HG02610 (cell line): ENCODE results near the gene RNF180.
"Not testable (repeated sequence)": the region's sequence is repeated elsewhere in the genome, so short reads cannot be mapped to it uniquely, and the experiment has no call there.

Experiments
- ATAC-seq: cut with Tn5 transposase; IDR thresholded peaks from one replicate; pipeline ENCODE4 v1.9.1; 2021; ENCODE audit warnings: mild to moderate bottlenecking, moderate library complexity; ENCODE audit not compliant: unreplicated experiment

Gene RNF180

GRCh38 chr5:64180661-64181343 lies 15.2 kb downstream of the RNF180 start:
- ATAC-seq, result no peak

GRCh38 chr5:64181440-64181839 lies 15.8 kb downstream of the RNF180 start:
- ATAC-seq, result no peak

DNA sequence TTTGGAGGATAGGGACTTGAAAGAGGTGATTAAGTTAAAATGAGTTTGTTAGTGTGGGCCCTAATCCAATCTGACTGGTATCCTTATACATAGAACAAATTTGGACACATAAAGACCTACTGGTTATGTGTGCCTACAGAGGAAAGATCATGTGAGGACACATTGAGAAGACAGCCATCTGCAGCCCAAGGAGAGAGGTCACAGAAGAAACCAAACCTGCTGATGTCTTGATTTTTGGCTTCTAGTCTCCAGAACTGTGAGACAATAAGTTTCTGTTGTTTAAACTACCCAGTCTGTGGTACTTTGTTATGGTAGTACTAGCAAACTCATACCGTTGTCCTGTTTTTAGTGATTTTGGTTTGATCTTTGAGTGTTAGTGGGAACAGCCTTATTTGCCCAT lies 18.3 kb downstream of the RNF180 start:
- no peak for ATAC-seq

DNA sequence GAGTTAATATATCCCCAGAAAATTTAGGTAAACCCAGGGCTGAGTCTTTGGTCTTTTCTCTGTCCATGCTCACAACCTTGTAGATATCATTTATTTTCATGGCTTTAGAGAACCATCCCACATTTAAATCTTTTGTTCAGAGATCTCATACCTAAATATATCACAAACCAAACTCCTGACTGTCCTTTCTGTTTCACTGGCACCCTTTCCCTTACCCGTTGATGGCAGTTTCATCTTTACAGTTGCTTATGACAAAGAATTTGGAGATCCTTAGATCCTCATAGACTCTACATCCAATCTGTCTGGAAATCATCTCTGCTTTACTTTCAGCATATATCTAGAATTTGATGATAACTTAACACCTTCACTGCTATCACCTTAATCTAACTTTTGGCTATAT lies 19.2 kb downstream of the RNF180 start:
- no peak for ATAC-seq

DNA sequence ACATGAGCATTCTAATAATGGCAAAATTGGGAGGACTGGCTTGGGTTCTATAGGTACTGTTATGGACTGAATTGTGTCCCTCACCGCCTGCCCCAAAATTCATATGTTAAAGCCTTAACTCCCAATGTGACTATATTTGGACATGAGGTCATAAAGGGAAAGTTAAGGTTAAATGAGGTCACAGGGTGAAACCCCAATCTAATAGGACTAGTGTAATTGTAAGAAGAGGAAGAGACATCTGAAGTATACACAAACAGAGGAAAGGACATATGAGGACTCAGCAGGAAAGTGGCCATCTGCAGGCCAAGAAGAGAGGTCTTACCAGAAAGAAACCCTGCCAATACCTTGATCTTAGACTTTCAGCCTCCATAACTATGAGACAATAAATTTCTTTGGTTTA lies 23.1 kb downstream of the RNF180 start:
- ATAC-seq, result no peak

GRCh38 chr5:64190562-64191306 lies 25.1 kb downstream of the RNF180 start:
- no peak for ATAC-seq

GRCh38 chr5:64195981-64196380 lies 30.3 kb downstream of the RNF180 start:
- ATAC-seq, result no peak

DNA sequence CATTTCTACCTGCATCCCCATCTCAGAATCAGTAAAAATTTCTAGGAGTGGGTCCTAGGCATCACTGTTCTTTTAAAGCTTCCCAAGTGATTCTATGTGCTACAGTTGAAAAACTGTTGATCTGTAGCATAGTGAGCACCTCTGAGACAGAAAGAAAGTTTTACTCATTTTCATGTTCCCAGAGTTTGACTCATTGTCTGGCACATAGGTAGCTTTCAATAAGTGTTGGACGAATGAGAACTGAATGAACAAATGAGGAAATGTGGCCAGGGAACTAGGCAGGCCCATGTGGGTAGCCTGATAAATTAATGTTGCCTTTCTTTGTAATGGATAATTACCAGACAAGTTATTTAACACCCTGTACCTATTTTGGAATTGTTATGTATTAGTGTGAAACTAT lies 33.8 kb downstream of the RNF180 start:
- ATAC-seq, result no peak

DNA sequence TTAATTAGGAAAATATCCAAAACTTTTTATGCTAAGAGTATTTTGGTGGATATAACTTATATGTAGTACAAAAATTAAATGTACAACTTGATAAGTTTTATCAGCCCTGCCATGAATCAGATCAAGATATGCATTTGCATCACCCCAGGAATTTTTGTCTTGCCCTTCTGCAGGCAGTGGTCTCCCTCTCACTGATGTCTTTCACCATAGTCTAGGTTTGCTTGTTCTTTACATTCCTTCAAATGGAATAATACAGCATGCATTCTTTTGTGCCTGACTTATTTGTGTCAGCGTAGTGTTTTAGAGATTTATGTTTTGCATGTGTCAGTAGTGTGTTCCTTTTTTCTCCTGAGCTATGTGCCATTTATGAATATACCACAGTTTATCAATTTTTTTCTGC lies 36.4 kb downstream of the RNF180 start:
- ATAC-seq, result no peak

DNA sequence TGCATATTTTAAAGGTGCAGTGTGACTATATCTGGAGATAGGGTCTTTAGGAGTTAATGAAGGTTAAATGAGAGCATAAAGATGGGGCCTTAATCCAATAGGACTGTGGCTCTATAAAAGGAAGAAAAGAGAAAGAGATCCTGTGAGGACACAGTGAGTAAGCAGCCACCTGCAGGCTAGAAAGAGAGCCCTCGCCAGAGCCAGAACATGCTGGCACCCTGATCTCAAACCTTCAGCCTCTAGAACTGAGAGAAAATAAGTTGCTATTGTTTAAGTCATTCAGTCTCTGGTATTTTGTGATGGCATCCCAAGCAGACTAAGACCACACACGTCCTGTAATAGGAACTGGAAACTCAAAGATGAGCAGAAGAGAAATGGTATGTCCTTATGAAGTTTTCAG lies 41.0 kb downstream of the RNF180 start:
- ATAC-seq, result no peak

GRCh38 chr5:64207978-64208377 lies 42.3 kb downstream of the RNF180 start:
- ATAC-seq, result no peak

DNA sequence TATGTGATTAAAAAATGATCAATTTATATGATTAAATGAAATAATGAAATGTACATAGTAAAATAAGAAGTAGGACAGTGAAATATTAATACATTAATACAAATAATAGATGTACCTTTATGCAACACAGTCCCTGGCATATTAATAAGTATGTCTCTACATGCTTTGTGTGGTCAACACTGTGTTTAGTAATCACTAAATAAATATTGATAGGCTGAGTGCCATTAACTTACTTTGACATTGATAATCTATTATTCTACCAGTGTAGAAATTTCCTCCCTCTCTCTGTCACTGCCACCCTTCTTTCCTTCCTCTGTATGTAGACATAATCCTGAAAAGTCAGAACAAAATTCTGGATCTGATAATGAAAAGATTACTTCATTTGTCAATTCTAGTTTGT lies 43.7 kb downstream of the RNF180 start:
- no peak for ATAC-seq

- no peak for ATAC-seq
These were observed 45.2 kb downstream of the RNF180 start for GRCh38 chr5:64210866-64211265.

DNA sequence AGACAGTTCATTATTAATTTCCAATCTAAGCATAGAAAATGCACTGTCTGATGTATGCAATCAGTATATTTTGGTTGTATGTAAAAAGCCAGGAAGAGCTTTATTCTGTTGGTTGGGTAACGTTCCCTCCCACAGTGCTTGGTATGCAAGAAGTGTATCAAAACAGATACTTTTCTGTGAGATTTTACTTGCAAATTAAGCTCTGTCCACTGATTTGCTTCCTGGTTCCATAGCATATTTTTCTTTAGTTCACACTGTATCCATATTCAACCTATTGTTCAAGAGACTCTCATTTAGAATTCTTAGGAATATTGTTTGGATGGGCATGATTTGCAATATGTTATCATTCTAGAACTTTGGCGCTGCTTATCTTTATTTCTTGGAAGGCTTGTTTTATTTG lies 47.4 kb downstream of the RNF180 start:
- no peak for ATAC-seq

GRCh38 chr5:64213531-64213930 lies 47.9 kb downstream of the RNF180 start:
- ATAC-seq, result no peak

- ATAC-seq, result no peak
These were observed 48.5 kb downstream of the RNF180 start for GRCh38 chr5:64214132-64214531.

GRCh38 chr5:64221911-64222310 lies 56.3 kb downstream of the RNF180 start:
- ATAC-seq, result no peak

DNA sequence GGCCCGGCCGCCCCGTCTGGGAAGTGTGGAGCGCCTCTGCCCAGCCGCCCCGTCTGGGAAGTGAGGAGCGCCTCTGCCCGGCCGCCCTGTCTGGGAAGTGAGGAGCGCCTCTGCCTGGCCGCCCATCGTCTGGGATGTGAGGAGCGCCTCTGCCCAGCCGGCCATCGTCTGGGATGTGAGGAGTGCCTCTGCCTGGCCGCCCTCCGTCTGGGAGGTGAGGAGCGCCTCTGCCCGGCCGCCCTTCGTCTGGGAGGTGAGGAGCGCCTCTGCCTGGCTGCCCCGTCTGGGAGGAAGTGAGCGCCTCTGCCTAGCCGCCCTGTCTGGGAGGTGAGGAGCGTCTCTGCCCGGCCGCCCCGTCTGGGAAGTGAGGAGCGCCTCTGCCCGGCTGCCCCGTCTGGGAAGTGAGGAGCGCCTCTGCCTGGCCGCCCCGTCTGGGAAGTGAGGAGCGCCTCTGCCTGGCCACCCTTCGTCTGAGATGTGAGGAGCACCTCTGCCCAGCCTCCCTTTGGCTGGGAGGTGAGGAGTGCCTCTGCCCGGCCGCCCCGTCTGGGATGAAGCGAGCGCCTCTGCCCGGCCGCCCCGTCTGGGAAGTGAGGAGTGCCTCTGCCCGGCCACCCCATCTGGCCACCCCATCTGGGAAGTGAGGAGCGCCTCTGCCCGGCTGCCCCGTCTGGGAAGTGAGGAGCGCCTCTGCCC lies 59.8 kb downstream of the RNF180 start:
- not testable (repeated sequence) for ATAC-seq

DNA sequence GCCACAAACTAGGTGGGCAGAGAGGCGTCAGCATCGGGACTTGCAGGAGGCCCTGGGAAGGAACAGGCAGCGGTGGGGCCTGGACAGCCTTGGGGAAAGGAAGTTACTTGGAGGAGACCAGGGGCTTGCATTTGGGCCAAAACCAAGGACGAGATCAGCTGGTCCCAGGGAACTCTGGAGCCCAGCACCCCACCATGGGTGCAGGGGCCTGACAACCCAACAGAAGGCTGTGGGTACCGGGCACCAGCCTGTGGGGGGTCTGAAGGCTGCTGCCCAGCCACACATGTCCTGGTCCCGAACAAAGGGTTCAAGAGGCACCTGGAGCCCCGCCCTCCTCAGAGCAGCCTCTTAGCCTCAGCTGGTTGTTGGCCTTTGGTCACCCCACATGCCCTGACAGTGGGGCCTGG lies 61.5 kb downstream of the RNF180 start:
- ATAC-seq, result not testable (repeated sequence)

GRCh38 chr5:64229163-64229774 lies 63.6 kb downstream of the RNF180 start:
- ATAC-seq, result peak; percentile 69

DNA sequence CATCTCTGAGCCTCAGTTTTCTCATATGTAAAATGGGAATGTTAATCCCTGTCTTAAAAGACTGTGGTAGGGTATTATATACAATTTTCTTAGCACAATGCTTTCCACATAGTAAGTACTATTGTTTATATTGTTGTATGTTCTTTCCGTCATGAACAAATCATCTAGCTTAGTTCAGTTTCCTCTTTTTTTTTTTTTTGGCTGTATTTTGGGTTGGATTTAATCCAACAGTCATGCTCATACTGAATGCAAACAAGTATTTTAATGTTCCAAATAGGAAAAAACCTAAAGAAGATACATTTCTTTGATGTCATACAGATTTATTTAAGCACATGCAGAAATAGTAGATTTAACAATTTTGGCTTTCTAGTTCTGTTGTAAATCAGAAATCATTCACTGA lies 95.1 kb downstream of the RNF180 start:
- no peak for ATAC-seq

DNA sequence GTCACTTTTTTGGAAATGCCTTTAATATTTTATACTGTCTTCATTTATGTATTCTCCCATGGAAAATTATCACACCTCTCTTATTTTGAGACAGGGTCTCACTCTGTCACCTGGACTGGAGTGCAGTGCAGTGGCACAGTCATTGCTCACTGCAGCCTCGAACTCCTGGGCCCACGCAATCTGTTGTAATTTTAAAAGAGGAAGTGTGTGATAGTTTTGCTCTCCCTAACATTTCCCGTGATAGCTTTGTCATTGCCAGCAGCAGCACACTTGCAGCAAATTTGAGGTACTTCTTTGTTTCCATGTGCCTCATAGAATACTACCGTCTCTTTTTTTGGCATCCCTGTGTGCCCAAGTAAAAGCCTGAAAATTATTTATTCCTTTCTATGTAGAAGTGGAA lies 103.5 kb downstream of the RNF180 start:
- ATAC-seq, result no peak
